Activated CD4-positive, alpha-beta T cell treated with anti-CD3 and anti-CD28 coated beads, Interleukin-10, Interleukin-2, amounts not matched to agents 100 ng/mL and 50 ng/mL, durations not matched to agents 16 hours and 8 hours (primary cell): Measurements from ENCODE around the gene POP4.

Source experiments
- DNase-seq: peaks from one replicate; pipeline ENCODE4 v3.0.0-alpha.2; 2020

POP4 gene

DNA sequence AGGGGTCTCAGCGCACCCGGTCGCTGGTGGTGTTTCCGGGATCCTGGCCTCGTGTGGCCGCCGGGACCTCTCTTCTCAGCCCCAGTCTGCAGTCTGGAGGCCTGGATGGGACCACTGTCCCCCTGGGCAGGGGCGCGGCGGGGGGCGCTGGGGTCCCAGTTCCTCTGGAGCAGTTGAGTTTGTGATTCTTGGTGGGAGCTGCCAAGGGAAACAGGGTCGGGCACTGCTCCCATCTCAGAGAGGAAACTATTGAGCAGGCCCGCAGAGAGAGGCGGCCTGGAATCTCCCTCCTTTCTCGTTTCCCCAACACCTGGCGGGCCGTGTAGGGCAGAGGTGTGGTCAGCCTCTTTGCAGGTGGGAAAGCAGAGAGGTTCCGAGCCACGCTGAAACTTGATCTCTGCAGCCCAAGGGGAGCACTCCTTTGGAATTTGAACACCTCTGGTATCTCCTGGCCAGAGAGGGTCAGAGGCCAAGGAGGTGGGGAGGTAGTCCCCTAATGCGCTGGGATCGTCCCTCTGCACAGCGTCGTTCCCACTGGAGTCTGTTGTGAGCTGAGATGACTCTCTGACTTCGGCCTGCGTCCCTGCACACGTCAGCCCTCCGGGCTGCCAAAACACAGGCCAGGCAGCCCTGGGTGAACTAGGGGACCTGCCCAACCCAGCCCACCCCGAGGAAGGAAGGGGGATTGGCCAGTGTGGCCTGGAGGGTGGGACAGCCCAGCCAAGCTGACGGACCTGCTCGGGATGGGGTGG is 59.9 kb downstream of the POP4 start:
- no peak for DNase-seq
